ENCODE results near the gene CALM1.

DNA sequence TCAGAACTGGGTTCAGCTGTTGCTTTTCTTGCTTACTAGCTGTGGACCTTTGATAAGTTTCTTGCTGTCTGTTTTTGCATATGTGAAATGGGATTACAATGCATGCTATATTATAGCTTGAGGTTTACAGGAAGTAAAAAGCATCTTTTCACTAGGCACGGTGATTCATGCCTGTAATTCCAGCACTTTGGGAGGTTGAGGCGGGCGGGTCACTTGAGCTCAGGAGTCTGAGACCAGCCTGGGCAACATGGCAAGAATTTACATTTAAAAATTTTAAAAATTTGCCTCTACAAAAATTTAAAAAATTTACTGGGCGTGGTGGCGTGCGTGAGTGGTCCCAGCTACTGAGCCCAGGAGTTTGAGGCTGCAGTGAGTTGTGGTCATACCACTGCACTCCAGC, 42.0 kb downstream of the CALM1 start:
- TF ChIP-seq POLR2AphosphoS5 (IDR thresholded peaks at IDR 0.05) (no peak), EP300 (conservative IDR thresholded peaks at IDR 0.05; ENCODE audit: poor library complexity, severe bottlenecking) (no peak), EZH2 (IDR thresholded peaks at IDR 0.05; ENCODE audit: borderline replicate concordance, insufficient read depth, low read length, poor library complexity, severe bottlenecking) (no peak), RAD21 (conservative IDR thresholded peaks at IDR 0.05) (no peak)
- TF ChIP-seq, protein P1, sequence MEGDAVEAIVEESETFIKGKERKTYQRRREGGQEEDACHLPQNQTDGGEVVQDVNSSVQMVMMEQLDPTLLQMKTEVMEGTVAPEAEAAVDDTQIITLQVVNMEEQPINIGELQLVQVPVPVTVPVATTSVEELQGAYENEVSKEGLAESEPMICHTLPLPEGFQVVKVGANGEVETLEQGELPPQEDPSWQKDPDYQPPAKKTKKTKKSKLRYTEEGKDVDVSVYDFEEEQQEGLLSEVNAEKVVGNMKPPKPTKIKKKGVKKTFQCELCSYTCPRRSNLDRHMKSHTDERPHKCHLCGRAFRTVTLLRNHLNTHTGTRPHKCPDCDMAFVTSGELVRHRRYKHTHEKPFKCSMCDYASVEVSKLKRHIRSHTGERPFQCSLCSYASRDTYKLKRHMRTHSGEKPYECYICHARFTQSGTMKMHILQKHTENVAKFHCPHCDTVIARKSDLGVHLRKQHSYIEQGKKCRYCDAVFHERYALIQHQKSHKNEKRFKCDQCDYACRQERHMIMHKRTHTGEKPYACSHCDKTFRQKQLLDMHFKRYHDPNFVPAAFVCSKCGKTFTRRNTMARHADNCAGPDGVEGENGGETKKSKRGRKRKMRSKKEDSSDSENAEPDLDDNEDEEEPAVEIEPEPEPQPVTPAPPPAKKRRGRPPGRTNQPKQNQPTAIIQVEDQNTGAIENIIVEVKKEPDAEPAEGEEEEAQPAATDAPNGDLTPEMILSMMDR (IDR thresholded peaks at IDR 0.05; ENCODE audit: poor library complexity, severe bottlenecking): no peak

Measured in neural cell (in vitro differentiated cells).